Dedifferentiated amniotic fluid mesenchymal stem cell (primary cell): Measurements from ENCODE around the gene LDLRAD3.
"Not testable (repeated sequence)": the region's sequence is repeated elsewhere in the genome, so short reads cannot be mapped to it uniquely, and the experiment has no call there.

Experiments used
- DNase-seq: peaks from one replicate; pipeline ENCODE4 v3.0.0-alpha.2; 2016; ENCODE audit errors: extremely low spot score

Gene LDLRAD3

GRCh38 chr11:35992548-35992947 lies 48.7 kb downstream of the LDLRAD3 start:
- DNase-seq: no peak

GRCh38 chr11:35994421-35994820 lies 50.6 kb downstream of the LDLRAD3 start:
- DNase-seq: no peak

- no peak for DNase-seq
Measured at GRCh38 chr11:35995681-35996271, 51.9 kb downstream of the LDLRAD3 start.

- no peak for DNase-seq
Measured at GRCh38 chr11:35997902-35998520, 54.1 kb downstream of the LDLRAD3 start.

- no peak for DNase-seq
Measured at GRCh38 chr11:35998634-35999033, 54.8 kb downstream of the LDLRAD3 start.

- no peak for DNase-seq
Measured at GRCh38 chr11:36000616-36001190, 56.8 kb downstream of the LDLRAD3 start.

- DNase-seq: no peak
Measured at GRCh38 chr11:36002196-36002595, 58.3 kb downstream of the LDLRAD3 start.

- no peak for DNase-seq
Measured at GRCh38 chr11:36002796-36003195, 58.9 kb downstream of the LDLRAD3 start.

GRCh38 chr11:36006556-36006955 lies 62.7 kb downstream of the LDLRAD3 start:
- no peak for DNase-seq

GRCh38 chr11:36007127-36007655 lies 63.3 kb downstream of the LDLRAD3 start:
- no peak for DNase-seq

GRCh38 chr11:36008584-36008983 lies 64.7 kb downstream of the LDLRAD3 start:
- no peak for DNase-seq

- peak; percentile 61 for DNase-seq
Measured at GRCh38 chr11:36009473-36009872, 65.6 kb downstream of the LDLRAD3 start.

GRCh38 chr11:36010010-36010740 lies 66.3 kb downstream of the LDLRAD3 start:
- DNase-seq: peak; percentile 48

- no peak for DNase-seq
Measured at GRCh38 chr11:36011574-36011973, 67.7 kb downstream of the LDLRAD3 start.

GRCh38 chr11:36012455-36012854 lies 68.6 kb downstream of the LDLRAD3 start:
- DNase-seq: no peak

- no peak for DNase-seq
Measured at GRCh38 chr11:36012979-36013378, 69.1 kb downstream of the LDLRAD3 start.

- DNase-seq: not testable (repeated sequence)
Measured at GRCh38 chr11:36013446-36013845, 69.6 kb downstream of the LDLRAD3 start.

GRCh38 chr11:36013950-36014897 lies 70.4 kb downstream of the LDLRAD3 start:
- DNase-seq: no peak

GRCh38 chr11:36014898-36015665 lies 71.2 kb downstream of the LDLRAD3 start:
- no peak for DNase-seq

- DNase-seq: no peak
Measured at GRCh38 chr11:36015799-36016198, 71.9 kb downstream of the LDLRAD3 start.

GRCh38 chr11:36016263-36016662 lies 72.4 kb downstream of the LDLRAD3 start:
- DNase-seq: no peak
